Natural killer cell (primary cell): ENCODE results near the gene BFSP2. TPM values are rescaled to one million over a fixed set of nuclear protein-coding genes. Genes with fewer than 3 reads are reported as not detected.

ENCODE experiments used
- ATAC-seq, 3 donors: fragments of 150-1000 bp in 2 of 3; fragments of 200-7000 bp in 1 of 3; cut with Tn5 transposase; 1 replicate in 1 of 3; 2 replicates in 2 of 3; pipeline ENCODE4 v1.10.0; 2021; ENCODE audit warnings: mild to moderate bottlenecking in 2 of 3, moderate library complexity in 2 of 3
- DNase-seq, 2 donors: peaks; one replicate each; pipeline versions ENCODE4 v3.0.0 to v3.0.0-alpha.2; 2013 to 2021; ENCODE audit warnings: mixed read lengths in 1 of 2
- H3K27ac ChIP-seq: one replicate; pipeline ENCODE4 v1.5.1; 2013; ENCODE audit warnings: mild to moderate bottlenecking, low read length
- H3K27me3 ChIP-seq: one replicate; pipeline ENCODE4 v1.6.1; 2013; ENCODE audit warnings: low read length; ENCODE audit not compliant: control insufficient read depth, insufficient read depth
- H3K36me3 ChIP-seq: one replicate; pipeline ENCODE4 v1.6.1; 2013; ENCODE audit warnings: low read length; ENCODE audit not compliant: control insufficient read depth, insufficient read depth
- H3K4me1 ChIP-seq: one replicate; pipeline ENCODE4 v1.6.1; 2013; ENCODE audit warnings: low read length; ENCODE audit not compliant: control insufficient read depth, insufficient read depth
- H3K4me3 ChIP-seq: one replicate; pipeline ENCODE4 v1.5.1; 2013; ENCODE audit warnings: low read length
- H3K9me3 ChIP-seq: one replicate; pipeline ENCODE4 v1.6.1; 2013; ENCODE audit warnings: low read length; ENCODE audit not compliant: control insufficient read depth, insufficient read depth
- H3K27ac Mint-ChIP-seq, 2 donors: one replicate each; pipeline ENCODE4 v1.8.0; 2022; ENCODE audit warnings: mild to moderate bottlenecking in 2 of 2, mixed read lengths in 2 of 2, moderate library complexity in 1 of 2
- H3K27me3 Mint-ChIP-seq, 2 donors: one replicate each; pipeline ENCODE4 v1.8.0; 2022; ENCODE audit warnings: low read depth in 2 of 2, mixed read lengths in 2 of 2
- H3K36me3 Mint-ChIP-seq: one replicate; pipeline ENCODE4 v1.8.0; 2022; ENCODE audit warnings: mixed read lengths
- H3K4me1 Mint-ChIP-seq, 2 donors: one replicate each; pipeline ENCODE4 v1.8.0; 2022; ENCODE audit warnings: mixed read lengths in 2 of 2
- H3K4me3 Mint-ChIP-seq: one replicate; pipeline ENCODE4 v1.8.0; 2022; ENCODE audit warnings: mild to moderate bottlenecking, moderate library complexity, mixed read lengths
- H3K9me3 Mint-ChIP-seq, 2 donors: one replicate each; pipeline ENCODE4 v1.8.0; 2022; ENCODE audit warnings: mixed read lengths in 2 of 2
- CTCF ChIP-seq: fragments of 200-600 bp; IDR thresholded peaks from one replicate; pipeline ENCODE4 v1.8.0; 2022; ENCODE audit warnings: antibody characterized with exemption
- WGBS: methylation state at CpG from one replicate; pipeline ENCODE4 v1.1.7; 2013; ENCODE audit warnings: missing lambda C conversion rate; ENCODE audit not compliant: insufficient coverage; 5-methylcytosine and 5-hydroxymethylcytosine counted together
- intact Hi-C: fragments of 100-400 bp; cut with micrococcal nuclease; formaldehyde crosslinking; loops from one replicate; pipeline ENCODE4 v1.14.2; 2022
- total RNA-seq, 4 donors: library from RNA; stranded (reverse); fragments of 120-200 nt in 1 of 4; gene quantifications; one replicate each; pipeline versions ENCODE4 v1.2.3 to v1.2.4, GENCODE V29; 2013 to 2022

The BFSP2 gene
- total RNA-seq, 3 donors from 2014 or later (not counting 1 experiment from before 2014, with no cell fraction given) = not detected

GRCh38 chr3:133464573-133464972 lies 64.7 kb downstream of the BFSP2 start:
- intact Hi-C loops = no loop called here
- Mint-ChIP-seq H3K27me3 (peaks cover 0 to 3% of the 10 kb centered on the region in 2 donors), H3K9me3 (no peaks in the 10 kb centered on the region), H3K4me1 (peaks cover 0 to 7% of the 10 kb centered on the region in 2 donors), H3K36me3 (no peaks in the 10 kb centered on the region), H3K27ac (no peak overlapping the region), H3K4me3 (no peak overlapping the region)
- Histone ChIP-seq H3K27me3 (no peaks in the 10 kb centered on the region), H3K9me3 (no peaks in the 10 kb centered on the region), H3K27ac (no peak overlapping the region), H3K36me3 (no peaks in the 10 kb centered on the region), H3K4me1 (peaks cover 7% of the 10 kb centered on the region), H3K4me3 (no peak overlapping the region)
- DNase-seq (no peak), ATAC-seq (no peak)
- WGBS = 91% methylated on average over 1 of the region's 1 CpG
- TF ChIP-seq CTCF = no peak

GRCh38 chr3:133466531-133467386 lies 66.9 kb downstream of the BFSP2 start:
- intact Hi-C loops = no loop called here
- H3K9me3 Mint-ChIP-seq = no peaks in the 10 kb centered on the region
- no peak overlapping the region for H3K27ac Mint-ChIP-seq
- Histone ChIP-seq H3K4me1 (peaks cover 7% of the 10 kb centered on the region), H3K4me3 (no peak overlapping the region), H3K36me3 (no peaks in the 10 kb centered on the region), H3K27me3 (no peaks in the 10 kb centered on the region), H3K9me3 (no peaks in the 10 kb centered on the region), H3K27ac (no peak overlapping the region)
- no peak for TF ChIP-seq CTCF
- H3K4me3 Mint-ChIP-seq = no peak overlapping the region
- DNase-seq (no peak), ATAC-seq (no peak)
- no peaks in the 10 kb centered on the region for H3K36me3 Mint-ChIP-seq
- peaks cover 0 to 7% of the 10 kb centered on the region in 2 donors for H3K4me1 Mint-ChIP-seq
- WGBS = 71% methylated on average over 6 of the region's 12 CpGs
- H3K27me3 Mint-ChIP-seq = peaks cover 9 to 11% of the 10 kb centered on the region in 2 donors

- WGBS = 87% methylated on average over 2 of the region's 2 CpGs
- no peak for DNase-seq
- Histone ChIP-seq H3K27me3 (no peaks in the 10 kb centered on the region), H3K4me1 (peaks cover 7% of the 10 kb centered on the region), H3K36me3 (no peaks in the 10 kb centered on the region), H3K9me3 (no peaks in the 10 kb centered on the region), H3K4me3 (no peak overlapping the region), H3K27ac (no peak overlapping the region)
- ATAC-seq = no peak
- intact Hi-C loops = no loop called here
- peaks cover 0 to 7% of the 10 kb centered on the region in 2 donors for H3K4me1 Mint-ChIP-seq
- H3K9me3 Mint-ChIP-seq = no peaks in the 10 kb centered on the region
- no peak for TF ChIP-seq CTCF
- H3K27ac Mint-ChIP-seq = no peak overlapping the region
- H3K36me3 Mint-ChIP-seq = no peaks in the 10 kb centered on the region
- no peak overlapping the region for H3K4me3 Mint-ChIP-seq
- H3K27me3 Mint-ChIP-seq = peaks cover 9 to 12% of the 10 kb centered on the region in 2 donors
Measured at GRCh38 chr3:133467780-133468179, 67.9 kb downstream of the BFSP2 start.
